ENCODE results near the gene SMIM32.

GRCh38 chr5:136188859-136189258, 4.1 kb downstream of the SMIM32 start:
- TF ChIP-seq, protein P1, sequence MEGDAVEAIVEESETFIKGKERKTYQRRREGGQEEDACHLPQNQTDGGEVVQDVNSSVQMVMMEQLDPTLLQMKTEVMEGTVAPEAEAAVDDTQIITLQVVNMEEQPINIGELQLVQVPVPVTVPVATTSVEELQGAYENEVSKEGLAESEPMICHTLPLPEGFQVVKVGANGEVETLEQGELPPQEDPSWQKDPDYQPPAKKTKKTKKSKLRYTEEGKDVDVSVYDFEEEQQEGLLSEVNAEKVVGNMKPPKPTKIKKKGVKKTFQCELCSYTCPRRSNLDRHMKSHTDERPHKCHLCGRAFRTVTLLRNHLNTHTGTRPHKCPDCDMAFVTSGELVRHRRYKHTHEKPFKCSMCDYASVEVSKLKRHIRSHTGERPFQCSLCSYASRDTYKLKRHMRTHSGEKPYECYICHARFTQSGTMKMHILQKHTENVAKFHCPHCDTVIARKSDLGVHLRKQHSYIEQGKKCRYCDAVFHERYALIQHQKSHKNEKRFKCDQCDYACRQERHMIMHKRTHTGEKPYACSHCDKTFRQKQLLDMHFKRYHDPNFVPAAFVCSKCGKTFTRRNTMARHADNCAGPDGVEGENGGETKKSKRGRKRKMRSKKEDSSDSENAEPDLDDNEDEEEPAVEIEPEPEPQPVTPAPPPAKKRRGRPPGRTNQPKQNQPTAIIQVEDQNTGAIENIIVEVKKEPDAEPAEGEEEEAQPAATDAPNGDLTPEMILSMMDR (conservative IDR thresholded peaks at IDR 0.05; ENCODE audit: low read length), result no peak
- no peak for TF ChIP-seq EZH2phosphoT487 (IDR thresholded peaks at IDR 0.05; ENCODE audit: borderline replicate concordance)

Measured in Loucy (cell line).